AG04450 (cell line): Measurements from ENCODE around the gene ZBTB7A. TPM values are rescaled to one million over a fixed set of nuclear protein-coding genes. Genes with fewer than 3 reads are reported as not detected.

ENCODE experiments used
- CTCF ChIA-PET: fragments of 300-600, 350-600 bp; formaldehyde crosslinking; extraction: SDS; loops from one replicate; lab custom pipeline; 2022; ENCODE audit warnings: antibody characterized with exemption, inconsistent platforms; lab: Charles Lee
- POLR2A ChIA-PET: fragments of 350-600 bp; formaldehyde crosslinking; extraction: SDS; loops from one replicate; lab custom pipeline; 2021; ENCODE audit warnings: antibody characterized with exemption, inconsistent platforms; lab: Yijun Ruan, JAX
- DNase-seq: peaks from one replicate; pipeline ENCODE4 v3.0.0-alpha.2; 2011; ENCODE audit warnings: low read depth, low spot score
- H3K27ac ChIP-seq: one replicate; pipeline ENCODE4 v1.5.1; 2012; ENCODE audit warnings: low read depth, low read length, control low read depth
- H3K27me3 ChIP-seq: one replicate; pipeline ENCODE4 v1.6.0; 2012; ENCODE audit warnings: low read length; ENCODE audit not compliant: control insufficient read depth, insufficient read depth
- H3K4me3 ChIP-seq: 2 replicates; pipeline ENCODE4 v1.5.1; 2011; ENCODE audit warnings: mild to moderate bottlenecking, low read depth, low read length, control low read depth
- H3K9me3 ChIP-seq: 2 replicates; pipeline ENCODE4 v1.5.1; 2012; ENCODE audit warnings: low read length; ENCODE audit not compliant: control insufficient read depth, insufficient read depth
- polyA plus RNA-seq: library from polyadenylated mRNA; depleted of rRNA; stranded (reverse); fragments of >200 nt; gene quantifications from 2 replicates; pipeline ENCODE4 v1.2.3, GENCODE V29; 2011
- TF ChIP-seq, protein P1 (sequence below): IDR thresholded peaks from 2 replicates; pipeline ENCODE4 v1.5.1; 2011; ENCODE audit warnings: low read depth, low read length, control low read depth, inconsistent platforms

The ZBTB7A gene
- polyA plus RNA-seq, 1 experiment, result 2.7 TPM

DNA sequence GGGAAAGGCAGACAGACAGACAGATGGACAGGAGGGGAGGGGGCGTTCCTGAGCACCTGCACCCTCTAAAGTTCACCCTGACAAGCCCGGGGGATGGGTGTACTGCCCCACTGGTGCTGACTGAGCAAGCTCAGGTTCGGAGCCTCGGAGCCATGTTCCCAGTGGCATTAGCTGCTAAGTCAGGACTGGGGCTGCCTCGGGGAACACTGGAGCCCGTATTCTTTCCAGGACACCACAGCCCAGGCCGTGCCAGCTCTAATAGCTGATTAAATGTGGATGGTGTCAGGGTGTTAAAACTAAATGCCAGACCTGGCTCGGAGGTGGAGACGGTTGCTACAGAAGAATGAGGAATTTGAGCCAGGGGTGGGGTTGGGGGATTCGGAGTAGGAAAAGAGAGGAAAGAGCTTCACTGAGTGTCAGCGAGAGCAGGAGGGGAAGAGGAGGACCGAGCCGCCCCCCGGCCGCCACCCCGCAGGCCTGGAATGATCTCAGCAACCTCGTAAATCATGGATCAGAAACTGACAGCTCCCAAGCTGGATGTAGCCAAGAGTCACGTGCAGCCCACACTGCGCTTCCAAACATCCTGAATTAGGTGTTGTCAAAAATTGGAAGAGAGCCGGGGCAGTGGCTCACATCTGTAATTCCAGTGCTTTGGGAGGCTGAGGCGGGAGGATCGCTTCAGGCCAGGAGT is 46.8 kb upstream of the ZBTB7A start:
- CTCF ChIA-PET, result interaction anchor here (1.2 kb wide), 1 partner anchor 126 kb away, joined by 3 read pairs; no protein-coding TSS in a partner anchor
- POLR2A ChIA-PET, result interaction anchor here (0.6 kb wide), 1 partner anchor 174 kb away, joined by 11 read pairs; no protein-coding TSS in a partner anchor
- H3K9me3 ChIP-seq, result peaks cover 3% of the 10 kb centered on the region; the same call in 1 of the 2 replicates
- peak overlapping the region; percentile 11 for H3K27ac ChIP-seq
- TF ChIP-seq, protein P1, sequence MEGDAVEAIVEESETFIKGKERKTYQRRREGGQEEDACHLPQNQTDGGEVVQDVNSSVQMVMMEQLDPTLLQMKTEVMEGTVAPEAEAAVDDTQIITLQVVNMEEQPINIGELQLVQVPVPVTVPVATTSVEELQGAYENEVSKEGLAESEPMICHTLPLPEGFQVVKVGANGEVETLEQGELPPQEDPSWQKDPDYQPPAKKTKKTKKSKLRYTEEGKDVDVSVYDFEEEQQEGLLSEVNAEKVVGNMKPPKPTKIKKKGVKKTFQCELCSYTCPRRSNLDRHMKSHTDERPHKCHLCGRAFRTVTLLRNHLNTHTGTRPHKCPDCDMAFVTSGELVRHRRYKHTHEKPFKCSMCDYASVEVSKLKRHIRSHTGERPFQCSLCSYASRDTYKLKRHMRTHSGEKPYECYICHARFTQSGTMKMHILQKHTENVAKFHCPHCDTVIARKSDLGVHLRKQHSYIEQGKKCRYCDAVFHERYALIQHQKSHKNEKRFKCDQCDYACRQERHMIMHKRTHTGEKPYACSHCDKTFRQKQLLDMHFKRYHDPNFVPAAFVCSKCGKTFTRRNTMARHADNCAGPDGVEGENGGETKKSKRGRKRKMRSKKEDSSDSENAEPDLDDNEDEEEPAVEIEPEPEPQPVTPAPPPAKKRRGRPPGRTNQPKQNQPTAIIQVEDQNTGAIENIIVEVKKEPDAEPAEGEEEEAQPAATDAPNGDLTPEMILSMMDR, result no peak
- H3K27me3 ChIP-seq, result no peaks in the 10 kb centered on the region
- no peak for DNase-seq
- H3K4me3 ChIP-seq, result no peak overlapping the region

DNA sequence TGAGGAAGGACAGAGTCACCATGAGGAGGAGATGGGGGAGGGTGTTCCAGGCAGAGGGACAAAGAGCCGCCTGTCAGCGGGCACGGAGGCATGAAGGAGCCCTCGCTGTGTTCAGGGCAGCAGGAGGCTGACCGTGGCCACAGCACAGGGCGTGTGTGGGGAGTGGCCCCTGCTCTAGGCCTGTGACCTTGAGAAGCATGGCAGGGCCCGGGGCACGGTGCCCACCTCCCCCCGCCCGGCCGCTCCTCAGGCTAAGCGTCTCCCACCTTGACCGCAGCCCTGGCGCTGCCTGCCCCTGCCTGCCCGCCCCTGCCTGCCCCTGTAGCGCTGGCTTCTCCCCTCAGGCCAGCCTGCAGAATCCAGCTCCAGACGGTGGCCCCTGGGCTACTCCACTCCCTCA is 45.7 kb upstream of the ZBTB7A start:
- TF ChIP-seq, protein P1, result no peak
- H3K27ac ChIP-seq, result no peak overlapping the region
- CTCF ChIA-PET, result no interaction called here

DNA sequence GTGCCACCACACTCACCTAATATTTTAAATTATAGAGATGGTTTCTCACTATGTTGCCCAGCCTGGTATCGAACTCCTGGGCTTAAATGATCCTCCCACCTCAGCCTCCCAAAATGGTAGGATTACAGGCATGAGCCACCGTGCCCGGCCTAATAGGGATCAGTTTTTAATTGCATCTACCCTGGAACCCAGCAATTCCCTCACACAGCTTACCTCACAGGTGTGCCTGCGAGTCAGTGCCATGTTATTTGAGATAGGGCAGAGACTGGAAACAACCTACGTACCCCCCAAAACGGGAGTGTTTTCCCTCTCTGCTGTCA is 42.9 kb upstream of the ZBTB7A start:
- no peak for DNase-seq
- ChIA-PET POLR2A (no interaction called here), CTCF (interaction anchor here (1.2 kb wide), 1 partner anchor 30 kb away, joined by 4 read pairs; no protein-coding TSS in a partner anchor)
- peaks cover 3% of the 10 kb centered on the region; the same call in 1 of the 2 replicates for H3K9me3 ChIP-seq
- H3K4me3 ChIP-seq, result no peak overlapping the region
- TF ChIP-seq, protein P1, result no peak
- no peak overlapping the region for H3K27ac ChIP-seq
- H3K27me3 ChIP-seq, result no peaks in the 10 kb centered on the region

More for the DNA sequence above, 45.7 kb upstream of the ZBTB7A start:
- Histone ChIP-seq H3K27me3 (no peaks in the 10 kb centered on the region), H3K9me3 (peaks cover 3% of the 10 kb centered on the region; the same call in 1 of the 2 replicates), H3K4me3 (no peak overlapping the region)
- POLR2A ChIA-PET, result no interaction called here
- no peak for DNase-seq

DNA sequence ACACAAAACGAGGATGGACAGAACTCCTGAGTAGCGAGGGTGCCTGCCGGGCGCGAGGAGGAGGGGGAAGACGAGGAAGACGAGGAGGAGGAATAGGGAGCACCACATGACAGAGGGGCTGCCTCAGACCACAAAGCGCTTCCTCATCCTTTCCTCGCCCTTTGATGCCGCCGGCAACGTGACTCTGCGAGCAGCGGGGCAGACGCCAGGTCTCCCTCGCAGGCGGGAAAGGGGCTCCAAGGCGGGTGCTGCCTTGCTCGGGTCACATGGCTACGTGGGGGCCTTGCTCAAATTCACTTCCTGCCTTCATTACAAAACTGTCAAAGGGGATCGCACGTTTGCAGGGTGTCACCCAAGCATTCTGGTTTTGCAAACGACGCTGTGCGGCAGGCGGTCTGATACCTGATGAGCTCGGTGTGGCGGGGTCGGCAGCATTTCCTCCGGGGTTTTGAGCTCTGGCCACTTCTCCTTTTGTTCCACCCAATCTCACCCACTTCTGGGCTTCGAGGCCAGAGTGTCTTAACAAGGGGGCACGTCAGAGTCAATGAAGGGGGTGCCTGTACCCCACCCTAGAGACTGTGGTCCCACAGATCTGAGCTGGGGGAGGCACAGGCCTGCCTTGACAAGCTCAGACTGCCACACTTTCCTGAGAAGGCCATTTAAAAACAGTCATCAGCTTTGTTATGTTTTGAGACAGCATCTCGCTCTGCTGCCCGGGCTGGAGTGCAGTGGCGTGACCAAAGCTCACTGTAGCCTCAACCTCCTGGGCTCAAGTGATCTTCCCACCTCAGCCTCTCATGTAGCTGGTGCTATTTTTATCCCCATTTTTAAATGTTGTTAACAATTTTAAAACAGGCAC is 42.3 kb upstream of the ZBTB7A start:
- no peaks in the 10 kb centered on the region for H3K27me3 ChIP-seq
- DNase-seq, result no peak
- no peak overlapping the region for H3K27ac ChIP-seq
- H3K4me3 ChIP-seq, result no peak overlapping the region
- POLR2A ChIA-PET, result no interaction called here
- CTCF ChIA-PET, result interaction anchor here (1.2 kb wide), 1 partner anchor 31 kb away, joined by 4 read pairs; no protein-coding TSS in a partner anchor
- TF ChIP-seq, protein P1, result no peak
- H3K9me3 ChIP-seq, result peaks cover 3% of the 10 kb centered on the region; the same call in 1 of the 2 replicates

DNA sequence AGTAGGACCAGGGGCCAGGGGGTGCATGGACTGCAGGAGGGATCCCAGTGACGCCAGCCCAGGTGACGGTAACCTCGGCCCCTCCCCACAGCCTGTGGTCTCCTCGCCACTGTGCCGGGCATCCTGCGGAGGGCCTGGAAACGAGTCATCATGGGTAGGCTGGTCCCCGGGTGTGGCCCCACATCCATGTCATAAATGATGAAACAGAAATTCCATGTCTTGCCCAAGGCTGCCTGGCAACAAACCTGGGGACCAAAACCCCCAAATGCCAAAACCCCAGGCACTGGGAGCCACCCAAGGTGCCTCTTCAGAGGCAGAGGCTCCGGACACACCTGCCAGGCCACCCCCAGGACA is 36.4 kb upstream of the ZBTB7A start:
- ChIA-PET CTCF (no interaction called here), POLR2A (no interaction called here)
- H3K27me3 ChIP-seq, result no peaks in the 10 kb centered on the region
- DNase-seq, result no peak
- no peak overlapping the region for H3K4me3 ChIP-seq
- H3K9me3 ChIP-seq, result no peaks in the 10 kb centered on the region; the same call in 1 of the 2 replicates
- no peak overlapping the region for H3K27ac ChIP-seq
- TF ChIP-seq, protein P1, result no peak
